BJ (cell line): ENCODE results near the gene SHCBP1L. TPM values are rescaled to one million over a fixed set of nuclear protein-coding genes. Genes with fewer than 3 reads are reported as not detected.

Experiments used
- CTCF ChIA-PET: fragments of 350-600 bp; formaldehyde crosslinking; extraction: SDS; loops from one replicate; lab custom pipeline; 2021; ENCODE audit warnings: antibody characterized with exemption, inconsistent platforms; lab: Yijun Ruan, JAX
- POLR2A ChIA-PET: fragments of 300-600 bp; sonication (Branson Sonifier 250); formaldehyde crosslinking; extraction: SDS; loops from one replicate; lab custom pipeline; 2021; ENCODE audit warnings: antibody characterized with exemption; lab: Charles Lee
- DNase-seq: peaks from one replicate; pipeline ENCODE4 v3.0.0-alpha.2; 2011; ENCODE audit warnings: low read depth
- H3K27me3 ChIP-seq: 2 replicates; pipeline ENCODE4 v1.6.0; 2011; ENCODE audit warnings: low read length; ENCODE audit not compliant: control insufficient read depth, insufficient read depth
- H3K36me3 ChIP-seq: 2 replicates; pipeline ENCODE4 v1.5.1; 2011; ENCODE audit warnings: low read length; ENCODE audit not compliant: control insufficient read depth, insufficient read depth
- H3K4me3 ChIP-seq: 2 replicates; pipeline ENCODE4 v1.5.1; 2011; ENCODE audit warnings: low read depth, mild to moderate bottlenecking, control low read depth, low read length
- CTCF ChIP-seq: IDR thresholded peaks from 2 replicates; pipeline ENCODE4 v1.5.1; 2011; ENCODE audit warnings: low read depth, mild to moderate bottlenecking, control low read depth, inconsistent platforms, low read length, moderate library complexity; ENCODE audit not compliant: insufficient read depth
- polyA plus RNA-seq: library from polyadenylated mRNA; depleted of rRNA; stranded (reverse); fragments of >200 nt; gene quantifications from 2 replicates; pipeline ENCODE4 v1.2.3, GENCODE V29; 2011

Gene SHCBP1L
- polyA plus RNA-seq, 1 experiment, result not detected

DNA sequence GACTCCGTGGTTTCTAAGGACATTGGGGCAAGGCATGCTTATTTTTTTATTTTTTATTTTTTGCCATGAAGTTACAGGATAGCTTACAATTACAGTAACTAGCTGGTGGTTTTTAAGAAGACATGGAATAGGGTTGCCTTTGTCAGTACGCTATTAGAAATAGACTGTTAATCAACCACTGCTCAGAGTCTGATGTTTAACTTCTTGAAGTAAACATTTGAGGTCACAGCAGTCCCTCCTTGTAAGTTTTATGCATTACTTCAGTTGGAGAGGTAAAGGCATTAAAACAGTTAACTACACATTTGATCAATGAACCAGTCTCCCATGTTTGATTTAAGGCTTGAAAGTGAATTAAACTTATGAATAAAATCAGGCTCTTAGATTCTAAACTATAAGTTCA is 19.3 kb upstream of the SHCBP1L start:
- CTCF ChIA-PET, result no interaction called here
- POLR2A ChIA-PET, result no interaction called here
- H3K27me3 ChIP-seq, result no peaks in the 10 kb centered on the region
- no peaks in the 10 kb centered on the region for H3K36me3 ChIP-seq
- no peak for DNase-seq
- H3K4me3 ChIP-seq, result no peak overlapping the region
- no peak for TF ChIP-seq CTCF

DNA sequence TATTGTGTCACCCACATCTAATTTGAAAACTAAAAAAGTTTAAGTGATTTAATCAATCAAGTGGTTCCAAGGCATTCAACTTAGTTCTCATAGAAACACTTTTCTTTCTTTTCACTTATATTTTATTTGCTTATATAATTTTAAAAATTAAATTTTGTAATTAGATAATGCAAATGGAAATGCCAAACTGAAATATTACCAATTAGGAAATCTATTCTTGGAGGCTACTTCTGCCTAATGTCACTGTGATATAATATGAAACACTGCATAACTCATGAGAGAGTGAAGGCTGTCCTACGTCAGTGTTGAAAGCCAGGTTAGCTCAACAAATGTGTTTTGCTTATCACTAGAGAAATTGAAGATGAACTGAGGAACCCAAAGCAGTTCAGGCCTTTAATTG is 18.3 kb upstream of the SHCBP1L start:
- no peak overlapping the region for H3K4me3 ChIP-seq
- no peak for TF ChIP-seq CTCF
- CTCF ChIA-PET, result no interaction called here
- POLR2A ChIA-PET, result no interaction called here
- H3K36me3 ChIP-seq, result no peaks in the 10 kb centered on the region
- H3K27me3 ChIP-seq, result no peaks in the 10 kb centered on the region
- no peak for DNase-seq

DNA sequence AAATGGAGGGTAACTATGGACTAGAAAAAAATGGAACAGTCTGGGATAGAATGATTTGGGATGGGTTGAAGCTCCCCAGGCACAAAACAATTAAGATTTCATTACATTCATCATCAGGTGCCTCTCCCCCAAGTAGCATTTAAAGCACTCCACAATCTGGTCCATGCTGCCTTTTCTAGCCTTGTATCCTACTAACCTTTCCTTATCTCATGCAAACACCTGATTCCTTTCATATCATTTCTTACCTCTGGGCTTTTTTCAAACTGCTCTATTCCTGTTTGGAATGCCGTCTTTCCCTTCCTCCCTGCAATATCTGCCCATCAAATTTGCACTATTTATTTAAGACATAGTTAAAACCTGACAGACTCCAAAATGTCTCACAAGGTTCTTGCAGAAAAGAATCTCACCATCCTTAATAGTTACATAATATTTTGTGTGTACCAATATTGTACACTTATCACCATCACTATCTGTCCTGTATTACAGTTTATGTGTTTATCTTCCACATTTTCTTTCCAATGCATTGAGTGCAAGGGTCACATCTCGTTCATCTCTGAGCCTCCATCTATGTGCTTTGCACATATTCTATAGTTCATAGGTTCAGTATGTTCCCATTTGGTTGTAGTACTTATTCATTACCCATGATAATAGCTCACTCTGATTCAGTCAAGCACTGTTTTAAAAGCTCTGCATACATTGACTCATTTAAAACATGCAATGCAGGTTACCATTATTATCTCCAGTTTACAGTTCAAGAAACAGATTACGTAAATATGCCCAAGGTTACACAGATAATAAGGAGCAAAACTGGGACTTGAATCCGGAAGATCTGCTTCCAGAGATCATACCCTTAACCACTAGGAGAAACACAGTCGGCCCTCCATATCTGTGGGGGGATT is 16.1 kb upstream of the SHCBP1L start:
- Histone ChIP-seq H3K27me3 (no peaks in the 10 kb centered on the region), H3K36me3 (no peaks in the 10 kb centered on the region), H3K4me3 (no peak overlapping the region)
- TF ChIP-seq CTCF, result no peak
- POLR2A ChIA-PET, result interaction anchor here (0.6 kb wide), 1 partner anchor 145 kb away, joined by 3 read pairs; no protein-coding TSS in a partner anchor
- no peak for DNase-seq
- CTCF ChIA-PET, result interaction anchor here (1.5 kb wide), 1 partner anchor 14 kb away, joined by 3 read pairs; no protein-coding TSS in a partner anchor

DNA sequence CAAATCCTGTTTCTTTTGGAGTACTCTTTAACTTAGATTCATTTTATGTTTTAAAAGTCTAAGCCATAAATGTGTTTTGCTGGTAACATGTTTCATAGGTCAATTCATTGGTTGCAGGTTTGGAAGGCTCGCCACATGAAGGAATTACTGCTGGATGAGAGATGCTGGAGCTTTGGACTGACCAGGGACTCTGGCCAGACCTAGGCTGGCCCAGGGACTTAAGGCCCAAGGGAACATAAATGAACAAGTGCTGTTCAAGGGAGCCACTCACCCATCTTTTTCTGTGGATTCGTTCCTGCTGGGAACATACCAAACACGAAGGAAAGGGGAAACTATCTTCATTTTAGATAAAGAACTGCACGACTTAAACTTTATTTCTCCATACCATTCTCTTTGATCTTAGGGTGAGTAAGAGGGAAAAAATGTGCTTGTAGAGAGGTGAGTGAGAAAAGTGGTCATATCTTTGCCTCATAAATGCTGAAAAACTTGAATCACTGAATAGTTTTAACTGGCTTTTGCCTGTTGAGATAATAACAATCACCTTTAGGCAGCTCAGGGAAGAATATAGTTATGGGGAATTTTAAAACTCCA is 15.3 kb upstream of the SHCBP1L start:
- no peak for DNase-seq
- ChIA-PET CTCF (interaction anchor here (1.5 to 2.4 kb wide), 2 partner anchors 13 to 56 kb away, joined by 3 to 6 read pairs; no protein-coding TSS in a partner anchor), POLR2A (interaction anchor here (0.6 kb wide), 1 partner anchor 144 kb away, joined by 3 read pairs; no protein-coding TSS in a partner anchor)
- no peaks in the 10 kb centered on the region for H3K27me3 ChIP-seq
- H3K4me3 ChIP-seq, result no peak overlapping the region
- no peak for TF ChIP-seq CTCF
- H3K36me3 ChIP-seq, result no peaks in the 10 kb centered on the region

DNA sequence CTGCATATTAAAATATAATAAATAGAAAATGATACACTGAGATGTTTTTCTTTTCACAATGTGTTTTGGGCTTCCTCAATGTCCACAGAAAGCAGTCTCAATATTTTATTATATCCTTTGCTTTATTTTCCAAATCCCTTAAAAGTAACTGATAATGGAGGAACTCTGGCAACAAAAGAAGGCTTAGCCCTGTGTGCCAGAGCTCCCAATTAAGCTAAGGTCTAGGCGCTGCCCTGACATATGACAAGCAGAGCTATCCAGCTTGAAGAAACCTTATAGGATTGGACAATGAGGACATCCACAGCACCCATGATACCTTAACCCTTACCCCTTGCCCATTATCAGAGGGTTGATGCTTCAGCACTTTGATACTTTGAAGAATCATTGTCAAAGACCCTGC is 12.9 kb upstream of the SHCBP1L start:
- no peak for TF ChIP-seq CTCF
- ChIA-PET CTCF (interaction anchor here (0.5 to 2.4 kb wide), 5 partner anchors 9 to 316 kb away, joined by 3 to 6 read pairs (median 3); no protein-coding TSS in a partner anchor), POLR2A (no interaction called here)
- DNase-seq, result no peak
- H3K27me3 ChIP-seq, result no peaks in the 10 kb centered on the region
- no peaks in the 10 kb centered on the region for H3K36me3 ChIP-seq
- H3K4me3 ChIP-seq, result no peak overlapping the region
